KMS-11 (cell line): Measurements from ENCODE around the gene ZNF608.

ENCODE experiments used
- H2AFZ ChIP-seq: fragments of 200-600 bp; sonication (generic); 2 replicates; pipeline ENCODE4 v1.6.1; 2016; ENCODE audit warnings: antibody characterized with exemption, mixed run types, low read depth
- H3K27ac ChIP-seq: fragments of 200-600 bp; sonication (generic); 2 replicates; pipeline ENCODE4 v1.6.1; 2016; ENCODE audit warnings: mild to moderate bottlenecking, mixed run types
- H3K27me3 ChIP-seq: fragments of 200-600 bp; sonication (generic); 2 replicates; pipeline ENCODE4 v1.6.1; 2017; ENCODE audit warnings: mild to moderate bottlenecking, low read depth, mixed run types, moderate library complexity; ENCODE audit not compliant: insufficient read depth
- H3K36me3 ChIP-seq: fragments of 200-600 bp; sonication (generic); 2 replicates; pipeline ENCODE4 v1.6.1; 2017; ENCODE audit warnings: mild to moderate bottlenecking, mixed run types; ENCODE audit not compliant: insufficient read depth
- H3K4me1 ChIP-seq: fragments of 200-600 bp; sonication (generic); 2 replicates; pipeline ENCODE4 v1.6.1; 2016; ENCODE audit warnings: mild to moderate bottlenecking, low read depth, mixed run types; ENCODE audit not compliant: poor library complexity, severe bottlenecking
- H3K4me2 ChIP-seq: fragments of 200-600 bp; sonication (generic); 2 replicates; pipeline ENCODE4 v1.7.0; 2016; ENCODE audit warnings: mild to moderate bottlenecking, mixed run types
- H3K4me3 ChIP-seq: fragments of 200-600 bp; sonication (generic); IDR thresholded peaks from 2 replicates; pipeline ENCODE4 v1.6.1; 2017; ENCODE audit warnings: low read depth, low read length, mixed read lengths; ENCODE audit not compliant: insufficient read depth
- H3K79me2 ChIP-seq: fragments of 200-600 bp; sonication (generic); 2 replicates; pipeline ENCODE4 v1.6.1; 2016; ENCODE audit warnings: low read depth, mixed run types; ENCODE audit not compliant: insufficient read depth
- H3K9ac ChIP-seq: fragments of 200-600 bp; sonication (generic); 2 replicates; pipeline ENCODE4 v1.6.1; 2016; ENCODE audit warnings: mild to moderate bottlenecking, mixed run types
- H4K20me1 ChIP-seq: fragments of 200-600 bp; sonication (generic); 2 replicates; pipeline ENCODE4 v1.6.1; 2016; ENCODE audit warnings: mild to moderate bottlenecking, mixed run types; ENCODE audit not compliant: insufficient read depth
- CTCF ChIP-seq: fragments of 200-600 bp; sonication (generic); conservative IDR thresholded peaks from 2 replicates; pipeline ENCODE4 v1.6.1; 2017; ENCODE audit warnings: low read depth, mild to moderate bottlenecking, antibody characterized with exemption, low read length, moderate library complexity, mixed read lengths

The ZNF608 gene

GRCh38 chr5:124771761-124772160 is 25.3 kb upstream of the ZNF608 start:
- Histone ChIP-seq H3K79me2 (no peaks in the 10 kb centered on the region), H3K36me3 (no peaks in the 10 kb centered on the region), H2AFZ (no peak overlapping the region), H3K4me3 (no peak overlapping the region), H3K27me3 (no peaks in the 10 kb centered on the region), H3K9ac (no peak overlapping the region), H3K27ac (no peak overlapping the region), H3K4me1 (no peaks in the 10 kb centered on the region), H3K4me2 (no peak overlapping the region), H4K20me1 (no peaks in the 10 kb centered on the region)
- TF ChIP-seq CTCF: no peak

GRCh38 chr5:124764992-124765611 is 18.7 kb upstream of the ZNF608 start:
- no peaks in the 10 kb centered on the region for H3K27me3 ChIP-seq
- no peaks in the 10 kb centered on the region for H3K79me2 ChIP-seq
- no peaks in the 10 kb centered on the region for H3K4me1 ChIP-seq
- H3K9ac ChIP-seq: no peak overlapping the region
- no peaks in the 10 kb centered on the region for H4K20me1 ChIP-seq
- no peak overlapping the region for H3K27ac ChIP-seq
- no peak overlapping the region for H3K4me2 ChIP-seq
- H2AFZ ChIP-seq: no peak overlapping the region
- no peaks in the 10 kb centered on the region for H3K36me3 ChIP-seq
- H3K4me3 ChIP-seq: no peak overlapping the region
- no peak for TF ChIP-seq CTCF

- no peak overlapping the region for H3K9ac ChIP-seq
Observed at GRCh38 chr5:124764585-124764984, 18.1 kb upstream of the ZNF608 start.

GRCh38 chr5:124761010-124761409 is 14.6 kb upstream of the ZNF608 start:
- Histone ChIP-seq H4K20me1 (no peaks in the 10 kb centered on the region), H3K4me2 (no peak overlapping the region), H3K79me2 (no peaks in the 10 kb centered on the region), H3K27ac (no peak overlapping the region), H2AFZ (no peak overlapping the region), H3K9ac (no peak overlapping the region), H3K4me3 (no peak overlapping the region), H3K27me3 (no peaks in the 10 kb centered on the region), H3K36me3 (no peaks in the 10 kb centered on the region), H3K4me1 (no peaks in the 10 kb centered on the region)
- TF ChIP-seq CTCF: no peak

More at GRCh38 chr5:124764585-124764984, 18.1 kb upstream of the ZNF608 start:
- no peak overlapping the region for H3K4me2 ChIP-seq
- H3K79me2 ChIP-seq: no peaks in the 10 kb centered on the region
- H3K27me3 ChIP-seq: no peaks in the 10 kb centered on the region
- no peak overlapping the region for H3K4me3 ChIP-seq
- no peak for TF ChIP-seq CTCF
- no peaks in the 10 kb centered on the region for H3K4me1 ChIP-seq
- no peaks in the 10 kb centered on the region for H3K36me3 ChIP-seq
- H3K27ac ChIP-seq: no peak overlapping the region
- H2AFZ ChIP-seq: no peak overlapping the region
- no peaks in the 10 kb centered on the region for H4K20me1 ChIP-seq
